ENCODE data around the gene APAF1. TPM values are rescaled to one million over a fixed set of nuclear protein-coding genes. Genes with fewer than 3 reads are reported as not detected.
"Not testable (repeated sequence)": the region's sequence is repeated elsewhere in the genome, so short reads cannot be mapped to it uniquely, and the experiment has no call there.

Gene APAF1
- total RNA-seq, 4 donors from 2014 or later, result 9.1 to 10.9 (median 10.0) TPM

DNA sequence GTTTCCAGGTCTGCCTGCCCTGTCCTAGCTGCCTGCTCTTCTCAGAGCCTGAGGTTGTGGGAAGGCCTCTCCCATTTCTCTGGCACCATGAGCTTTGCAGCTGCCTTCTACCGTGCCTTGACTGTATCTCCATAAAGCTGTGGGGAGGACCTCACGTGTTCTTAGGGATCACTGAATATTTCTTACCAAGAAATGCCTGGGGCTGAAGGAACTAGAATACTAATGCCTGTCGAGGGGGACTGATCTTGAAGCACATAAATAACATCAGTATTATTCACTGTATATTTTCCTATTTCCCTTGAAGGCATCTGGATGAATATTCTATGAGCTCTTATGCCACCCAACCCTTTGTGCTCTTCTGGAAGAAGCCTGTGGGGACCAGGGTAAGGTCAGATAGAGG is 103.4 kb downstream of the APAF1 start:
- H3K27ac ChIP-seq (replicated peaks in 1 of 4), result no peak overlapping the region
- no peak for TF ChIP-seq POLR2AphosphoS5 (IDR thresholded peaks at IDR 0.05)
- intact Hi-C loops (cut with DNase I), result no loop called here
- H3K27me3 ChIP-seq, result peaks cover 0 to 10% (median 0%) of the 10 kb centered on the region in 4 donors
- H3K4me1 ChIP-seq, result peaks cover 0 to 13% (median 10%) of the 10 kb centered on the region in 4 donors
- no peaks in the 10 kb centered on the region for H3K9me3 ChIP-seq
- H3K4me3 ChIP-seq, result no peak overlapping the region
- DNase-seq (ENCODE audit: extremely low spot score), result no peak
- H3K36me3 ChIP-seq, result peaks cover 0 to 20% (median 6%) of the 10 kb centered on the region in 4 donors
- WGBS, result 86% methylated on average over 3 of the region's 3 CpGs

DNA sequence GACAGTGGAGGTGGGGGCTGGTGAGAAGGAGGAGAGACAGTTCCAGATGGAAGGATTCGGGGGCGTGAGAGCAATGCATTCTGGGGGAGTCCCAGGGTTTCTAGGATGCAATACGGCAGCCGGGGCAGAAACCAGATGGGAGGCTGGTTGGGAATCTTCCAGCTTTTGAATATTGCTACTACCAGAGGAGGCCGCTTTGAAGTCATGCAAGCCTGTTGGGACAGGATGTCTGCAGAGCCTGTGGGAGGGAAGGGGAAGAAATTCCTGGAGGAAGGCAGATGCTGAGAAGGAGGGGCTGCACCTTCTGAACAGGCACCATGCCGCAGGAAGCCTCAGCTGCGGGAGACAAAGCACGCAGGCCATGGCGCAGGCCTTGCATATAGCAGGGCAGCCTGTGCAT is 105.4 kb downstream of the APAF1 start:
- TF ChIP-seq, protein P1, sequence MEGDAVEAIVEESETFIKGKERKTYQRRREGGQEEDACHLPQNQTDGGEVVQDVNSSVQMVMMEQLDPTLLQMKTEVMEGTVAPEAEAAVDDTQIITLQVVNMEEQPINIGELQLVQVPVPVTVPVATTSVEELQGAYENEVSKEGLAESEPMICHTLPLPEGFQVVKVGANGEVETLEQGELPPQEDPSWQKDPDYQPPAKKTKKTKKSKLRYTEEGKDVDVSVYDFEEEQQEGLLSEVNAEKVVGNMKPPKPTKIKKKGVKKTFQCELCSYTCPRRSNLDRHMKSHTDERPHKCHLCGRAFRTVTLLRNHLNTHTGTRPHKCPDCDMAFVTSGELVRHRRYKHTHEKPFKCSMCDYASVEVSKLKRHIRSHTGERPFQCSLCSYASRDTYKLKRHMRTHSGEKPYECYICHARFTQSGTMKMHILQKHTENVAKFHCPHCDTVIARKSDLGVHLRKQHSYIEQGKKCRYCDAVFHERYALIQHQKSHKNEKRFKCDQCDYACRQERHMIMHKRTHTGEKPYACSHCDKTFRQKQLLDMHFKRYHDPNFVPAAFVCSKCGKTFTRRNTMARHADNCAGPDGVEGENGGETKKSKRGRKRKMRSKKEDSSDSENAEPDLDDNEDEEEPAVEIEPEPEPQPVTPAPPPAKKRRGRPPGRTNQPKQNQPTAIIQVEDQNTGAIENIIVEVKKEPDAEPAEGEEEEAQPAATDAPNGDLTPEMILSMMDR (IDR thresholded peaks at IDR 0.05), result no peak
- TF ChIP-seq EP300 (IDR thresholded peaks at IDR 0.05) (no peak), POLR2AphosphoS5 (IDR thresholded peaks at IDR 0.05) (no peak), POLR2A (IDR thresholded peaks at IDR 0.05; ENCODE audit: low read depth) (no peak)
- 78% methylated on average over 9 of the region's 9 CpGs for WGBS
- Histone ChIP-seq H3K27ac (replicated peaks in 1 of 4) (no peak overlapping the region), H3K4me3 (no peak overlapping the region), H3K36me3 (peaks cover 0 to 20% (median 6%) of the 10 kb centered on the region in 4 donors), H3K4me1 (peaks cover 0 to 10% (median 8%) of the 10 kb centered on the region in 4 donors), H3K27me3 (peaks cover 0 to 10% (median 0%) of the 10 kb centered on the region in 4 donors), H3K9me3 (no peaks in the 10 kb centered on the region)
- intact Hi-C loops (cut with DNase I), result no loop called here
- DNase-seq (ENCODE audit: extremely low spot score), result no peak

DNA sequence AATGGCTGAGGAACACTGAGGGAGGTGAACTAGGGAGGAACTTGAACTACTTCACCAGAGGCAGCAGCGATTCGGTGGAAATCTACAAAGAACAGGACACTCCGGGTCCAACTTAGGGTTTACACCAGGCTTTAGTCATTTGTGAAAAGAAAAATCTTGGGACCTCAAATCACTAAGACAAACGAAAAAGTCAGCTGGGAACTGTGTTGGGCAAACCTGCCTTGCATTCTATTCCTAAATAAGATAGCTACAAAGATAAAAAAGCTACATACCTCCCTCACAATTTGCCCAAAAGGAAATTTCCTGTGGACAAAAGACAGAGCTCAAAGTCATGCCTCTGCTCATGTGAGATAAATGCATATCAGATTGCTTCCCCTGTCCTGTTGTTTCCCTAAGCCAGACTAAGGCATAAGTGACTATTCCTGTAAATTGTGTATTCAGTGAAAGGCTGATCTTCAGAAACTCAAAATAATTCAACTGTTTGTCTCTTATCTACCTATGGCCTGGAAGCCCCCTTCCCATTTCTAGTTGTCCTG is 106.6 kb downstream of the APAF1 start:
- no peak overlapping the region for H3K4me3 ChIP-seq
- 92% methylated on average over 4 of the region's 4 CpGs for WGBS
- H3K9me3 ChIP-seq, result no peaks in the 10 kb centered on the region
- H3K27ac ChIP-seq (replicated peaks in 1 of 4), result no peak overlapping the region
- H3K36me3 ChIP-seq, result peaks cover 0 to 20% (median 6%) of the 10 kb centered on the region in 4 donors
- H3K4me1 ChIP-seq, result no peaks in the 10 kb centered on the region
- TF ChIP-seq, protein P1 (IDR thresholded peaks at IDR 0.05), result no peak
- TF ChIP-seq EP300 (IDR thresholded peaks at IDR 0.05) (no peak), POLR2A (IDR thresholded peaks at IDR 0.05; ENCODE audit: low read depth) (no peak), POLR2AphosphoS5 (IDR thresholded peaks at IDR 0.05) (no peak)
- H3K27me3 ChIP-seq, result no peaks in the 10 kb centered on the region
- no peak for DNase-seq (ENCODE audit: extremely low spot score)
- intact Hi-C loops (cut with DNase I), result no loop called here

DNA sequence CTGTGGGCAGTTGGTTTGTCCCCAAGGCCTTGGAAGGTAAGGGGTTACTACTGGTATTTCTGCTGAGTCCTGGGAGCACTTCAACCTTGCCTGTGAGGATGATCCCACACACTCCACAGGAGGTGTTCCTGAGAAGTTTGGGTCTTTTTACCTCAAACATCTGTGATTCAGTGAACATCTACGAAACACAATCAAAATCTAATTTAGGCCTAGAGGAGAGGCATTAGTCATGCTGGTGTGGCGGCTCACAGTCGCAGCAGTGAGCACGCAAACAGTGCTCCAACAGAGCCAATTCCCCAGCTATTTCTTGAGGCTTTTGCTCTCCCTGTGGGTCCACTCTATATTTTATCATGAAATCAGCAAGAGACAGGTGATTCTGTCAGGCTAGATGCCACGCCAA is 107.6 kb downstream of the APAF1 start:
- TF ChIP-seq POLR2AphosphoS5 (IDR thresholded peaks at IDR 0.05), result no peak
- no peak for DNase-seq (ENCODE audit: extremely low spot score)
- 86% methylated on average over 5 of the region's 5 CpGs for WGBS
- no peak overlapping the region for H3K4me3 ChIP-seq
- no peaks in the 10 kb centered on the region for H3K9me3 ChIP-seq
- H3K27me3 ChIP-seq, result no peaks in the 10 kb centered on the region
- intact Hi-C loops (cut with DNase I), result no loop called here
- H3K4me1 ChIP-seq, result no peaks in the 10 kb centered on the region
- H3K36me3 ChIP-seq, result peaks cover 0 to 20% (median 6%) of the 10 kb centered on the region in 4 donors
- no peak overlapping the region for H3K27ac ChIP-seq (replicated peaks in 1 of 4)

DNA sequence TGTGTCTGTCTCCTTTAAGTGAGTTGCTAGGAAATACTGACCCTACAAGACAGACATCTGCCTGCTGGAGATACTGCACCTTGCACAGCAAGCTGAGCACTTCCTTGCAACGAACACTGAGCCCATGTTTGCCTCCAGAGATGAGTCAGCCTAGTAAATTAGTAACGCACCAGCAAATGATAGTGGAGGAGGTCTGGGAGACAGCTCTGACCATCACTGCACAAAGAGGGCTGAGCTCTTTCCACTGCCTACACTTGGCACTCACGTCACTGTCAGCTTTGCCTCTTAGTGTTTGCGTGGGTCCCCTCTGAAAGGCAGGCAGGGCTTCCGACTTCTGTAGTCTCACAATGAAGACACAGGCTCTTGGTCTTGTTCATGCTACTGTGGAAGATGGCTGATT is 109.0 kb downstream of the APAF1 start:
- Histone ChIP-seq H3K27ac (replicated peaks in 1 of 4) (no peak overlapping the region), H3K4me3 (no peak overlapping the region), H3K4me1 (peaks cover 0 to 3% (median 0%) of the 10 kb centered on the region in 4 donors), H3K27me3 (no peaks in the 10 kb centered on the region), H3K36me3 (peaks cover 0 to 20% (median 6%) of the 10 kb centered on the region in 4 donors), H3K9me3 (no peaks in the 10 kb centered on the region)
- intact Hi-C loops (cut with DNase I), result no loop called here
- TF ChIP-seq, protein P1 (IDR thresholded peaks at IDR 0.05), result no peak
- TF ChIP-seq POLR2AphosphoS5 (IDR thresholded peaks at IDR 0.05) (no peak), EP300 (IDR thresholded peaks at IDR 0.05) (no peak), POLR2A (IDR thresholded peaks at IDR 0.05; ENCODE audit: low read depth) (no peak)
- no peak for DNase-seq (ENCODE audit: extremely low spot score)
- 86% methylated on average over 5 of the region's 5 CpGs for WGBS

DNA sequence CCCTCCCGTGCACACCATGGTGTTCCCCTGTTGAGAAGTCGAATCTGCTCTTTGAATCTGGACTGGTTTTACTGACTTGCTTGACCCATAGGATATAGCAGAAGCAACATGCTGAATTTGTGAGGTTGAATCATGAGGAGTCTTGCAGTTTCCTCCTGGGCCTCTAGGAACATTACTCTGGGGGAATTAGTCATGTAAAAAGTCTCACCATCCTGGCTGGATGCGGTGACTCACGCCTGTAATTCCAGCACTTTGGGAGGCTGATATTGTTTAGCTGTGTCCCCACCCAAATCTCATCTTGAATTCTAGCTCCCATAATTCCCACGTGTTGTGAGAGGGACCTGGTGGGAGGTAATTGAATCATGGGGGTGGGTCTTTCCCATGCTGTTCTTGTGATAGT is 110.8 kb downstream of the APAF1 start:
- H3K4me1 ChIP-seq; DNase-seq (ENCODE audit: extremely low spot score); H3K27me3 ChIP-seq; H3K9me3 ChIP-seq; H3K27ac ChIP-seq (replicated peaks in 1 of 4); intact Hi-C loops (cut with DNase I); H3K4me3 ChIP-seq; H3K36me3 ChIP-seq: not testable (repeated sequence)
- WGBS, result 92% methylated on average over 5 of the region's 5 CpGs

Data from esophagus muscularis mucosa (tissue), 4 donors.